ENCODE data around the gene TMEM184A. TPM values are rescaled to one million over a fixed set of nuclear protein-coding genes. Genes with fewer than 3 reads are reported as not detected.
A peak's percentile ranks its signal among the peaks of the same experiment; 100 is the strongest.

Gene TMEM184A
- total and polyA plus RNA-seq, 2 of the 4 experiments (the other 2 are of a cell fraction) = 0.36 to 1.9 TPM

DNA sequence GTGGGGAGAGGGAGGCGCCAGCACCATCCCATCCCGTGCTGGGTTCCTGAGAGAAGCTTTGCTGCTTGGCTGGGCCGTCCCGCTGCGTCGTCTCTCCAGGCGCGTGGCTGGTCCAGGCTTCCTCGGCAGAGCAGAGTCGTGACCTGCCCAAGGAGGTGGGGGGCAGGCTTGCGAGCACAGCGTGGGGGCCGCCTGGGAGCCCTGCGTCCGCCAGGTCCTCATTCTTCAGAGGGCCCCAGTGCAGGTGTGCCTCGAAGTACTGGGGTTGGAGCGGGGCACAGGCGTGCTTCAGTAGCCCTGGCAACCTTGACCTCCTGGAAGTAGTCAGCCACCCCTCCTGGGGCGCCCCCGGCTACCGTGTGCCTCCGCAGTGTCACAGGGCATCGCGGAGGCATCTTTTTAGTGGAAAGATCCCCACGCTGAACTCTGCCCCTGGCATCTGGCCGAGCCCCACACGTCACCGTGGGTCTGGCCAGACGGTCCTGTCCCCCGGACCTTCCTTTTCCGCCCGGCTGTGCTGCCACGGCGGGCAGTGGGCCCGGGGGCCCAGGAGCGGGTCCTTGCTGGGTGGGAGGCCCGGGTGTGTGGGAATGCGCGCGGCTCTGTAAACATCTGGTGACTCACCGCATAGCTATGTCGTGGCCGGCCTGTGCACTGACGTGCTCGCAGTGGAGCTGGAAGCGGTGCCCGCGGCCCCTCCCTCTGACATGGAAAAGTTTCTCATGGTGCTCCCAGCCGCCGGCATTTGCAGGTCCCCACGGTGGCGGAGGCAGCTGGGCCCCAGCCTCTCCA is 19.1 kb downstream of the TMEM184A start:
- no TSS peak for BruUV-seq (replicated peaks)
- dilution Hi-C loops (cut with HindIII; ENCODE audit: low sequenced_read_pairs, unreplicated experiment) = no loop called here

More for the DNA sequence above, 19.1 kb downstream of the TMEM184A start:
- Histone ChIP-seq H2AK9ac (replicated peaks; ENCODE audit: low read depth, low read length, poor library complexity) (peak overlapping the region; percentile 100), H3K14ac (replicated peaks; ENCODE audit: low read depth, low read length) (peak overlapping the region; percentile 97), H3K18ac (ENCODE audit: low read depth, low read length) (peak overlapping the region; percentile 83), H3K23ac (ENCODE audit: low read depth, low read length) (peak overlapping the region; percentile 98), H2BK20ac (ENCODE audit: low read depth, low read length) (peak overlapping the region; percentile 89), H4K20me1 (ENCODE audit: insufficient read depth, low read length) (peaks cover 50% of the 10 kb centered on the region), H3K9ac (ENCODE audit: low read depth, low read length) (peak overlapping the region; percentile 64), H4K91ac (ENCODE audit: insufficient read depth, low read depth, low read length) (peak overlapping the region; percentile 99), H3K79me1 (ENCODE audit: low read depth in 1 of 2, low read length in 2 of 2) (peaks cover 0 to 65% of the 10 kb centered on the region in 2 experiments; a peak in 3 of 4 replicates), H3K4me2 (ENCODE audit: low read depth, low read length) (peak overlapping the region; percentile 82), H2BK5ac (ENCODE audit: low read depth, low read length, poor library complexity, severe bottlenecking) (peak overlapping the region; percentile 99), H3K4me3 (ENCODE audit: insufficient read depth, low read depth, low read length) (peak overlapping the region; percentile 41), H2AK5ac (ENCODE audit: low read depth, low read length) (peak overlapping the region; percentile 99), H3K4me1 (ENCODE audit: control insufficient read depth, insufficient read depth, low read length) (peaks cover 36% of the 10 kb centered on the region), H3K9me3 (ENCODE audit: control insufficient read depth, insufficient read depth, low read length) (no peaks in the 10 kb centered on the region), H3K27me3 (ENCODE audit: control insufficient read depth, insufficient read depth, low read length) (no peaks in the 10 kb centered on the region), H3K56ac (ENCODE audit: extremely low read depth, insufficient read depth, low read length) (peak overlapping the region; percentile 86), H4K8ac (ENCODE audit: low read depth in 2 of 2, low read length in 2 of 2) (peak overlapping the region; percentile 83 to 89), H3K27ac (ENCODE audit: insufficient read depth, low read length) (peak overlapping the region; percentile 96), H3K9me1 (ENCODE audit: insufficient read depth, low read length) (peaks cover 13% of the 10 kb centered on the region), H2AFZ (replicated peaks; ENCODE audit: low read length, poor library complexity) (peak overlapping the region; percentile 88), H3K36me3 (ENCODE audit: control insufficient read depth, insufficient read depth, low read length) (peaks cover 24% of the 10 kb centered on the region), H2BK120ac (ENCODE audit: low read depth, low read length) (peak overlapping the region; percentile 97), H3K4ac (ENCODE audit: low read depth, low read length) (peak overlapping the region; percentile 99), H4K5ac (ENCODE audit: low read depth, low read length) (peak overlapping the region; percentile 72), H2BK15ac (ENCODE audit: low read depth, low read length) (peak overlapping the region; percentile 94; the same call in 2 of the 3 replicates)
- ATAC-seq (ENCODE audit: low read depth) = peak; percentile 74
- in situ Hi-C loops (cut with MboI; ENCODE audit: low sequenced_read_pairs) (no loop called here), intact Hi-C loops (cut with micrococcal nuclease) (loop anchor here (2.0 to 5.0 kb wide), 2 partner anchors 34 to 35 kb away; partner anchors contain the start of genes INTS1 and PSMG3)
- CTCF ChIA-PET = interaction anchor here (0.6 kb wide), 1 partner anchor 32 kb away, joined by 3 read pairs; no protein-coding TSS in a partner anchor
- TF ChIP-seq MXI1 (IDR thresholded peaks at IDR 0.05; ENCODE audit: borderline replicate concordance, low read depth, low read length) = peak; percentile 26; the same call in 1 of the 2 replicates
- no peak for TF ChIP-seq MAFK (IDR thresholded peaks at IDR 0.05; ENCODE audit: low read depth, low read length)
- TF ChIP-seq ELK1 (IDR thresholded peaks at IDR 0.05; ENCODE audit: borderline replicate concordance, low read depth, low read length) = no peak
- TF ChIP-seq RFX5 (IDR thresholded peaks at IDR 0.05; ENCODE audit: low read depth, low read length) = no peak
- TF ChIP-seq, protein P1, sequence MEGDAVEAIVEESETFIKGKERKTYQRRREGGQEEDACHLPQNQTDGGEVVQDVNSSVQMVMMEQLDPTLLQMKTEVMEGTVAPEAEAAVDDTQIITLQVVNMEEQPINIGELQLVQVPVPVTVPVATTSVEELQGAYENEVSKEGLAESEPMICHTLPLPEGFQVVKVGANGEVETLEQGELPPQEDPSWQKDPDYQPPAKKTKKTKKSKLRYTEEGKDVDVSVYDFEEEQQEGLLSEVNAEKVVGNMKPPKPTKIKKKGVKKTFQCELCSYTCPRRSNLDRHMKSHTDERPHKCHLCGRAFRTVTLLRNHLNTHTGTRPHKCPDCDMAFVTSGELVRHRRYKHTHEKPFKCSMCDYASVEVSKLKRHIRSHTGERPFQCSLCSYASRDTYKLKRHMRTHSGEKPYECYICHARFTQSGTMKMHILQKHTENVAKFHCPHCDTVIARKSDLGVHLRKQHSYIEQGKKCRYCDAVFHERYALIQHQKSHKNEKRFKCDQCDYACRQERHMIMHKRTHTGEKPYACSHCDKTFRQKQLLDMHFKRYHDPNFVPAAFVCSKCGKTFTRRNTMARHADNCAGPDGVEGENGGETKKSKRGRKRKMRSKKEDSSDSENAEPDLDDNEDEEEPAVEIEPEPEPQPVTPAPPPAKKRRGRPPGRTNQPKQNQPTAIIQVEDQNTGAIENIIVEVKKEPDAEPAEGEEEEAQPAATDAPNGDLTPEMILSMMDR (conservative IDR thresholded peaks at IDR 0.05; ENCODE audit: low read depth, low read length) = no peak
- TF ChIP-seq, protein P2, sequence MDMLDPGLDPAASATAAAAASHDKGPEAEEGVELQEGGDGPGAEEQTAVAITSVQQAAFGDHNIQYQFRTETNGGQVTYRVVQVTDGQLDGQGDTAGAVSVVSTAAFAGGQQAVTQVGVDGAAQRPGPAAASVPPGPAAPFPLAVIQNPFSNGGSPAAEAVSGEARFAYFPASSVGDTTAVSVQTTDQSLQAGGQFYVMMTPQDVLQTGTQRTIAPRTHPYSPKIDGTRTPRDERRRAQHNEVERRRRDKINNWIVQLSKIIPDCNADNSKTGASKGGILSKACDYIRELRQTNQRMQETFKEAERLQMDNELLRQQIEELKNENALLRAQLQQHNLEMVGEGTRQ (IDR thresholded peaks at IDR 0.05; ENCODE audit: low read depth, low read length) = peak; percentile 3; the same call in 1 of the 2 replicates
- TF ChIP-seq CHD1 (IDR thresholded peaks at IDR 0.05; ENCODE audit: low read depth, low read length) = no peak; the same call in none of the 2 replicates
- peak; percentile 69 for TF ChIP-seq BHLHE40 (IDR thresholded peaks at IDR 0.05; ENCODE audit: low read depth, low read length)
- TF ChIP-seq NFE2L2 (IDR thresholded peaks at IDR 0.05; ENCODE audit: low read depth, low read length) = 0 out of 2 replicates have a peak, but pooled peaks have one; percentile 5
- TF ChIP-seq CEBPB (IDR thresholded peaks at IDR 0.05; ENCODE audit: low read depth, low read length) = no peak
- TF ChIP-seq MAZ (IDR thresholded peaks at IDR 0.05; ENCODE audit: borderline replicate concordance, low read depth, low read length) = peak; percentile 76; the same call in 1 of the 2 replicates
- no peak for TF ChIP-seq POLR2A (IDR thresholded peaks at IDR 0.05; ENCODE audit: low read depth, low read length)
- peak; percentile 100 for TF ChIP-seq FOS (IDR thresholded peaks at IDR 0.05; ENCODE audit: low read depth, low read length)
- DNase-seq = peak; percentile 99
- WGBS, 2 experiments (ENCODE audit: extremely low coverage in 2 of 2, insufficient read length in 1 of 2) = 6% methylated on average over 29 of the region's 52 CpGs; no CpG with 5 or more reads in 1 of the 2 experiments
- POLR2A ChIA-PET (ENCODE audit: unreplicated experiment) = no interaction called here
